OCI-LY7 (cell line): Measurements from ENCODE around the gene METTL24. TPM values are rescaled to one million over a fixed set of nuclear protein-coding genes. Genes with fewer than 3 reads are reported as not detected.

Source experiments
- BruUV-seq: library from RNA; stranded (reverse); fragments of 400-500 nt; replicated peaks from 2 replicates; lab custom pipeline; 2021; lab: Mats Ljungman, UMichigan
- CTCF ChIA-PET: fragments of 300-600 bp; sonication (Branson Sonifier 250); formaldehyde crosslinking; loops from one replicate; lab custom pipeline; 2022; ENCODE audit warnings: antibody characterized with exemption; ENCODE audit not compliant: unreplicated experiment; lab: Charles Lee
- POLR2A ChIA-PET: fragments of 300-600 bp; sonication (Branson Sonifier 250); formaldehyde crosslinking; loops from one replicate; lab custom pipeline; 2022; ENCODE audit warnings: antibody characterized with exemption; lab: Charles Lee
- DNase-seq: peaks from one replicate; pipeline ENCODE4 v3.0.0-alpha.2; 2015; ENCODE audit warnings: low spot score
- H2AFZ ChIP-seq: fragments of 200-600 bp; sonication (generic), shearing (Covaris generic); 2 replicates; pipeline ENCODE4 v1.6.1; 2014; ENCODE audit warnings: mild to moderate bottlenecking, antibody characterized with exemption, low read length, moderate library complexity
- H3K27ac ChIP-seq: fragments of 200-600 bp; sonication (generic); 2 replicates; pipeline ENCODE4 v1.5.1; 2014; ENCODE audit warnings: mixed run types, low read depth, mild to moderate bottlenecking, moderate library complexity, low read length, inconsistent platforms; ENCODE audit not compliant: poor library complexity, severe bottlenecking
- H3K36me3 ChIP-seq: fragments of 200-600 bp; sonication (generic); 2 replicates; pipeline ENCODE4 v1.6.1; 2014; ENCODE audit warnings: mild to moderate bottlenecking, antibody characterized with exemption, low read length, moderate library complexity, mixed read lengths; ENCODE audit not compliant: insufficient read depth
- H3K4me1 ChIP-seq: fragments of 200-600 bp; sonication (generic); 2 replicates; pipeline ENCODE4 v1.5.1; 2014; ENCODE audit warnings: mild to moderate bottlenecking, low read length; ENCODE audit not compliant: insufficient read depth, poor library complexity, severe bottlenecking
- H3K4me2 ChIP-seq: fragments of 200-600 bp; sonication (generic); 2 replicates; pipeline ENCODE4 v1.6.1; 2014; ENCODE audit warnings: mild to moderate bottlenecking, low read length
- H3K4me3 ChIP-seq: fragments of 200-600 bp; sonication (generic); 2 replicates; pipeline ENCODE4 v1.5.1; 2014; ENCODE audit warnings: mild to moderate bottlenecking, low read depth, low read length; ENCODE audit not compliant: poor library complexity, severe bottlenecking
- H3K79me2 ChIP-seq: fragments of 200-600 bp; sonication (generic); 2 replicates; pipeline ENCODE4 v1.6.1; 2016; ENCODE audit warnings: low read depth, mild to moderate bottlenecking, low read length, moderate library complexity, mixed read lengths; ENCODE audit not compliant: insufficient read depth
- H3K9me2 ChIP-seq: fragments of 200-600 bp; sonication (generic); 2 replicates; pipeline ENCODE4 v1.6.1; 2016; ENCODE audit warnings: mild to moderate bottlenecking, low read length, mixed read lengths; ENCODE audit not compliant: insufficient read depth
- H3K9me3 ChIP-seq: fragments of 200-600 bp; sonication (generic); 2 replicates; pipeline ENCODE4 v1.6.1; 2014; ENCODE audit warnings: mild to moderate bottlenecking, mixed run types, low read length, mixed read lengths
- H4K20me1 ChIP-seq: fragments of 200-600 bp; sonication (generic); 2 replicates; pipeline ENCODE4 v1.6.1; 2014; ENCODE audit warnings: mild to moderate bottlenecking, antibody characterized with exemption, low read length, moderate library complexity, mixed read lengths; ENCODE audit not compliant: insufficient read depth
- CTCF ChIP-seq: fragments of 200-600 bp; sonication (generic); conservative IDR thresholded peaks from 2 replicates; pipeline ENCODE4 v1.5.1; 2014; ENCODE audit warnings: mild to moderate bottlenecking, antibody characterized with exemption, low read length, moderate library complexity, mixed read lengths
- EZH2phosphoT487 ChIP-seq: fragments of 200-600 bp; sonication (generic); IDR thresholded peaks from 2 replicates; pipeline ENCODE4 v1.6.1; 2018; ENCODE audit warnings: low read depth, borderline replicate concordance, mild to moderate bottlenecking, mixed run types, antibody characterized with exemption, low read length, moderate library complexity, mixed read lengths
- intact Hi-C: fragments of 100-400 bp; cut with micrococcal nuclease; formaldehyde crosslinking; loops from one replicate; pipeline ENCODE4 v1.10.0; 2022; ENCODE audit not compliant: unreplicated experiment
- total RNA-seq, 2 experiments: library from RNA; depleted of rRNA in 1 of 2; stranded (reverse); fragments of >200 nt in 1 of 2; shearing (Covaris generic) in 1 of 2; gene quantifications; 2 replicates each; pipeline ENCODE4 v1.2.3, GENCODE V29; 2014 to 2022

The METTL24 gene
- total RNA-seq, 2 experiments from 2014 or later = not detected

DNA sequence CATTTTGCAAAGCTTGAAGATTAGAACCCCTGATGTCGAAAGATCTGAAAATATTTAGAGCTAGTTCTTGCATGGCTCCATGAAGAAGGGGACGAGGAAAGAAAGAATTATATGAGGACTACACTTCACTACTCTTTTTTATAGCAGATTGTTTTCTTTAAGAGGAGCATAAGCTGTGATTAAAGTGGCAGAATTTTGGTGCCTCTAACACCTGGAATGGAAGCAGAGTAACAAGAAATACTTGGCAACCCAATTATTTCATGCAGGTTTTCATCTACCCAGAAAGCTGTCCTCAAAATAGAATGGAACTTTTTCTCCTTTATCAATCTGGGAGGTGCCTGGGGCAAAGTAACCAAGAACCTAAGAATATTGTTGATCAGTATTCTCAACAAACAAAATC lies 4.0 kb downstream of the METTL24 start:
- POLR2A ChIA-PET = interaction anchor here (0.9 to 1.1 kb wide), 2 partner anchors 15 to 41 kb away, joined by 3 read pairs; no protein-coding TSS in a partner anchor
- intact Hi-C loops = no loop called here
- Histone ChIP-seq H3K9me3 (no peaks in the 10 kb centered on the region), H3K36me3 (no peaks in the 10 kb centered on the region), H3K79me2 (no peaks in the 10 kb centered on the region), H3K27ac (no peak overlapping the region), H2AFZ (no peak overlapping the region), H3K4me1 (no peaks in the 10 kb centered on the region), H3K9me2 (no peaks in the 10 kb centered on the region), H3K4me3 (no peak overlapping the region), H4K20me1 (no peaks in the 10 kb centered on the region), H3K4me2 (no peak overlapping the region)
- TF ChIP-seq CTCF (no peak), EZH2phosphoT487 (no peak)
- DNase-seq = no peak
- CTCF ChIA-PET = no interaction called here
- no TSS peak for BruUV-seq

- BruUV-seq = no TSS peak
- H3K4me2 ChIP-seq = no peak overlapping the region
- intact Hi-C loops = no loop called here
- H4K20me1 ChIP-seq = no peaks in the 10 kb centered on the region
- no peak for TF ChIP-seq CTCF
- TF ChIP-seq EZH2phosphoT487 = no peak
- no peaks in the 10 kb centered on the region for H3K4me1 ChIP-seq
- H3K4me3 ChIP-seq = no peak overlapping the region
- CTCF ChIA-PET = no interaction called here
- no peak overlapping the region for H2AFZ ChIP-seq
- POLR2A ChIA-PET = interaction anchor here (0.7 kb wide), 1 partner anchor 46 kb away, joined by 6 read pairs; no protein-coding TSS in a partner anchor
- DNase-seq = no peak
- no peaks in the 10 kb centered on the region for H3K36me3 ChIP-seq
- H3K9me3 ChIP-seq = no peaks in the 10 kb centered on the region
- no peaks in the 10 kb centered on the region for H3K79me2 ChIP-seq
- H3K27ac ChIP-seq = no peak overlapping the region
- no peaks in the 10 kb centered on the region for H3K9me2 ChIP-seq
These were observed 4.6 kb downstream of the METTL24 start for GRCh38 chr6:110353457-110354001.

GRCh38 chr6:110352563-110353262 lies 5.4 kb downstream of the METTL24 start:
- intact Hi-C loops = no loop called here
- Histone ChIP-seq H3K4me2 (no peak overlapping the region), H3K27ac (no peak overlapping the region), H3K9me3 (no peaks in the 10 kb centered on the region), H4K20me1 (no peaks in the 10 kb centered on the region), H3K4me1 (no peaks in the 10 kb centered on the region), H3K36me3 (no peaks in the 10 kb centered on the region), H2AFZ (no peak overlapping the region), H3K9me2 (no peaks in the 10 kb centered on the region), H3K4me3 (no peak overlapping the region), H3K79me2 (no peaks in the 10 kb centered on the region)
- ChIA-PET POLR2A (interaction anchor here (0.6 to 0.8 kb wide), 3 partner anchors 45 to 329 kb away, joined by 3 to 6 read pairs (median 3); no protein-coding TSS in a partner anchor), CTCF (no interaction called here)
- no TSS peak for BruUV-seq
- no peak for TF ChIP-seq CTCF
- no peak for TF ChIP-seq EZH2phosphoT487
- no peak for DNase-seq
